ENCODE data around the gene IL31.

The IL31 gene

GRCh38 chr12:122194804-122195203, 20.8 kb upstream of the IL31 start:
- Histone ChIP-seq H3K4me1 (no peaks in the 10 kb centered on the region; the same call in 1 of the 2 replicates), H3K27me3 (no peaks in the 10 kb centered on the region), H3K9me3 (no peaks in the 10 kb centered on the region), H3K36me3 (no peaks in the 10 kb centered on the region), H3K4me3 (ENCODE audit: low read depth, low read length) (no peak overlapping the region)
- TF ChIP-seq CTCF (IDR thresholded peaks at IDR 0.05; ENCODE audit: low read depth, low read length), result no peak
- DNase-seq, result no peak

- no peaks in the 10 kb centered on the region for H3K36me3 ChIP-seq
- no peak for DNase-seq
- no peaks in the 10 kb centered on the region; the same call in 1 of the 2 replicates for H3K4me1 ChIP-seq
- H3K9me3 ChIP-seq, result no peaks in the 10 kb centered on the region
- H3K4me3 ChIP-seq (ENCODE audit: low read depth, low read length), result no peak overlapping the region
- no peaks in the 10 kb centered on the region for H3K27me3 ChIP-seq
- no peak for TF ChIP-seq CTCF (IDR thresholded peaks at IDR 0.05; ENCODE audit: low read depth, low read length)
Measured at GRCh38 chr12:122192441-122192840, 18.4 kb upstream of the IL31 start.

- Histone ChIP-seq H3K4me3 (ENCODE audit: low read depth, low read length) (no peak overlapping the region), H3K4me1 (no peaks in the 10 kb centered on the region; the same call in 1 of the 2 replicates), H3K36me3 (no peaks in the 10 kb centered on the region), H3K9me3 (no peaks in the 10 kb centered on the region), H3K27me3 (no peaks in the 10 kb centered on the region)
- DNase-seq, result peak; percentile 74
- TF ChIP-seq CTCF (IDR thresholded peaks at IDR 0.05; ENCODE audit: low read depth, low read length), result peak; percentile 97
Measured at GRCh38 chr12:122190842-122191668, 17.0 kb upstream of the IL31 start.

- H3K27me3 ChIP-seq, result no peaks in the 10 kb centered on the region
- H3K9me3 ChIP-seq, result no peaks in the 10 kb centered on the region
- no peaks in the 10 kb centered on the region; the same call in 1 of the 2 replicates for H3K4me1 ChIP-seq
- TF ChIP-seq CTCF (IDR thresholded peaks at IDR 0.05; ENCODE audit: low read depth, low read length), result no peak
- H3K4me3 ChIP-seq (ENCODE audit: low read depth, low read length), result no peak overlapping the region
- no peak for DNase-seq
- H3K36me3 ChIP-seq, result no peaks in the 10 kb centered on the region
Measured at GRCh38 chr12:122189626-122190475, 15.8 kb upstream of the IL31 start.

GRCh38 chr12:122187466-122187865, 13.4 kb upstream of the IL31 start:
- H3K9me3 ChIP-seq, result no peaks in the 10 kb centered on the region
- H3K4me3 ChIP-seq (ENCODE audit: low read depth, low read length), result no peak overlapping the region
- DNase-seq, result no peak
- no peaks in the 10 kb centered on the region for H3K27me3 ChIP-seq
- TF ChIP-seq CTCF (IDR thresholded peaks at IDR 0.05; ENCODE audit: low read depth, low read length), result no peak
- H3K36me3 ChIP-seq, result no peaks in the 10 kb centered on the region
- H3K4me1 ChIP-seq, result no peaks in the 10 kb centered on the region; the same call in 1 of the 2 replicates
